ENCODE measurements around the gene PHOSPHO2. TPM values are rescaled to one million over a fixed set of nuclear protein-coding genes. Genes with fewer than 3 reads are reported as not detected.

The PHOSPHO2 gene
- total and polyA plus RNA-seq, 4 donors, result 1.4 to 5.3 (median 3.6) TPM

DNA sequence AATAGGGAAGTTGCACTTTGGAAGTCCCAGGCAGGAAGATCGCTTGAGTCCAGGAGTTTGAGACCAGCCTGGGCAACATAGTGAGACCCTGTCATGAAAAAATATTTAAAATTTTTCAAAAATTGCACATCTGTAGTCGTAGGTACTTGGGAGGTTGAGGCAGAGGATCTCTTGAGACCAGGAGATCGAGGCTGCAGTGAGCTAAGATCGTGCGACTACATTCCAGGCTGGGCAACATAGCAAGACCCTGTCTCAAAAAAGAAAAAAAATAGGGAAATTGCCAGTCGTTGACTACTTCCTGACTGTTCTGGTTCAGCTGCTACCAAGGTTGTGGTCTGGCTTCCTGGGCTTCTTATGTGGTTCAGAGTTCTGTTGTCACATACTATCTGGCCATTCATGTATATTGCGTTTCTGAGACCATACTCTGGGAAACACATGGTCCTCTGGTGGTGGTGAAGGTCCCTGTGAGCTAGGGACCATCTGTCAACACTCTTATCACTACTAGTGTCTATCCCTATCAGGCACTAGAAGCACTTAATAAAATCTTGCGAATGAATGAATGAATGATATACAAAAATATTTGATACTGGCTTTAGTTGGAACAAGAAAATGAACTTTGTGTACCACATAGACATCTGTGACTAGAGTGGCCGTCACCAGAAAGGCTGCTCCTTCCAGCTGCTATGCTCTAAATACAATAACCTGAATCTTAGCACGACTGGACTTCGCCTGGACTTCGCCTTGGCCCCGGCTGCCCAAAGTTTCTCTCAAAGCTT, 38.5 kb downstream of the PHOSPHO2 start:
- TF ChIP-seq SP1 (IDR thresholded peaks at IDR 0.05) (peak; percentile 15), HNF4G (IDR thresholded peaks at IDR 0.05) (no peak), FOXA1 (IDR thresholded peaks at IDR 0.05) (no peak), RXRA (IDR thresholded peaks at IDR 0.05) (no peak), HNF4A (conservative IDR thresholded peaks at IDR 0.05) (peak in 1 of 2 donors; percentile 41)
- TF ChIP-seq, protein P1, sequence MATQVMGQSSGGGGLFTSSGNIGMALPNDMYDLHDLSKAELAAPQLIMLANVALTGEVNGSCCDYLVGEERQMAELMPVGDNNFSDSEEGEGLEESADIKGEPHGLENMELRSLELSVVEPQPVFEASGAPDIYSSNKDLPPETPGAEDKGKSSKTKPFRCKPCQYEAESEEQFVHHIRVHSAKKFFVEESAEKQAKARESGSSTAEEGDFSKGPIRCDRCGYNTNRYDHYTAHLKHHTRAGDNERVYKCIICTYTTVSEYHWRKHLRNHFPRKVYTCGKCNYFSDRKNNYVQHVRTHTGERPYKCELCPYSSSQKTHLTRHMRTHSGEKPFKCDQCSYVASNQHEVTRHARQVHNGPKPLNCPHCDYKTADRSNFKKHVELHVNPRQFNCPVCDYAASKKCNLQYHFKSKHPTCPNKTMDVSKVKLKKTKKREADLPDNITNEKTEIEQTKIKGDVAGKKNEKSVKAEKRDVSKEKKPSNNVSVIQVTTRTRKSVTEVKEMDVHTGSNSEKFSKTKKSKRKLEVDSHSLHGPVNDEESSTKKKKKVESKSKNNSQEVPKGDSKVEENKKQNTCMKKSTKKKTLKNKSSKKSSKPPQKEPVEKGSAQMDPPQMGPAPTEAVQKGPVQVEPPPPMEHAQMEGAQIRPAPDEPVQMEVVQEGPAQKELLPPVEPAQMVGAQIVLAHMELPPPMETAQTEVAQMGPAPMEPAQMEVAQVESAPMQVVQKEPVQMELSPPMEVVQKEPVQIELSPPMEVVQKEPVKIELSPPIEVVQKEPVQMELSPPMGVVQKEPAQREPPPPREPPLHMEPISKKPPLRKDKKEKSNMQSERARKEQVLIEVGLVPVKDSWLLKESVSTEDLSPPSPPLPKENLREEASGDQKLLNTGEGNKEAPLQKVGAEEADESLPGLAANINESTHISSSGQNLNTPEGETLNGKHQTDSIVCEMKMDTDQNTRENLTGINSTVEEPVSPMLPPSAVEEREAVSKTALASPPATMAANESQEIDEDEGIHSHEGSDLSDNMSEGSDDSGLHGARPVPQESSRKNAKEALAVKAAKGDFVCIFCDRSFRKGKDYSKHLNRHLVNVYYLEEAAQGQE (IDR thresholded peaks at IDR 0.05), result no peak
- Histone ChIP-seq H3K27me3 (ENCODE audit: control insufficient read depth in 4 of 4, insufficient read depth in 4 of 4, low read length in 3 of 4) (no peaks in the 10 kb centered on the region), H3K36me3 (ENCODE audit: control insufficient read depth in 4 of 4, insufficient read depth in 3 of 4, low read depth in 1 of 4, low read length in 3 of 4) (no peaks in the 10 kb centered on the region), H3K4me3 (ENCODE audit: low read depth in 1 of 3, low read length in 3 of 3) (peak overlapping the region in 2 of 3 donors; percentile 77 to 96), H3K9ac (ENCODE audit: low read depth in 1 of 2, low read length in 2 of 2) (no peak overlapping the region), H3K9me3 (ENCODE audit: control insufficient read depth in 4 of 4, low read length in 3 of 4) (no peaks in the 10 kb centered on the region), H3K4me1 (ENCODE audit: control insufficient read depth in 4 of 4, insufficient read depth in 4 of 4, low read length in 3 of 4) (peaks cover 0 to 18% (median 6%) of the 10 kb centered on the region in 4 donors), H3K27ac (ENCODE audit: low read depth in 1 of 2, low read length in 2 of 2) (peak overlapping the region; percentile 47 to 62)
- no peak for DNase-seq (ENCODE audit: low spot score)
- WGBS, result 50% methylated on average over 13 of the region's 13 CpGs

DNA sequence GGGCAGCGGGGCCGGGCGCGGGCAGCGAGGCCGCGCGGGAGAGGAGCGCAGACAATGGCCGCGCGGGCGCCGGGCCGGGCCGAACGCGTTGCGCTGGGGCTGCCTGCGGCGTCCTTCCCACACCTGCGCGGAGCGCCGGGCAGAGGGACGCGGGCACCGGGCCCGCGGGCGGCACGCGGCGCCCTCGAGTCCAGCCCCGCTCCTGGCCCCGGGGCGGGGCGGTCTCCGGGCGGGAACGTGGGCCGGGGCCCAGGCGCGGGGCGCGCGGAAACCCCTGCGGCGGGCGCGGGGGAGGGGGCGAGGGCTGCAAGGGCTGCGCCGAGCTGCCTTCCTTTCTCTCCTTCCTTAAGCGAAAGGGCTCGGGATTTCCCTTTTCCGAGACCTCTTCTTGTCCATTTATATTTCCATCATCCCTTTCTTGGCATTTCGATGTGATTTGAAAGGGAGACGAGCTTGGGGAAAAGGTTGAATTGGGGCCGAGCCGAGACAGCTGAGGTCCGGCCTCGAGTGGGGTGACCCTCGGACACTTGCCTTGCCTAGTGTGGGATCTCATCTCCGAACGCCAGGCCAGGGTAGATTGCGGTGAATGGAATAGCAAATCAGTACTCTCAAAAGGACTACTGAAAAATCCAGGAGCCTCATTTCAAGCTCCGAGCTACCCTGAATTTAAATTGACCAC, 40.0 kb downstream of the PHOSPHO2 start:
- Histone ChIP-seq H3K9me3 (ENCODE audit: control insufficient read depth in 4 of 4, low read length in 3 of 4) (no peaks in the 10 kb centered on the region), H3K36me3 (ENCODE audit: control insufficient read depth in 4 of 4, insufficient read depth in 3 of 4, low read depth in 1 of 4, low read length in 3 of 4) (no peaks in the 10 kb centered on the region), H3K4me3 (ENCODE audit: low read depth in 1 of 3, low read length in 3 of 3) (peak overlapping the region; percentile 61 to 96 (median 75)), H3K4me1 (ENCODE audit: control insufficient read depth in 4 of 4, insufficient read depth in 4 of 4, low read length in 3 of 4) (peaks cover 0 to 23% (median 7%) of the 10 kb centered on the region in 4 donors), H3K27ac (ENCODE audit: low read depth in 1 of 2, low read length in 2 of 2) (peak overlapping the region; percentile 55 to 66), H3K9ac (ENCODE audit: low read depth in 1 of 2, low read length in 2 of 2) (peak overlapping the region in 1 of 2 donors; percentile 54), H3K27me3 (ENCODE audit: control insufficient read depth in 4 of 4, insufficient read depth in 4 of 4, low read length in 3 of 4) (no peaks in the 10 kb centered on the region)
- TF ChIP-seq SP1 (IDR thresholded peaks at IDR 0.05), result no peak
- no peak for TF ChIP-seq NR2F2 (IDR thresholded peaks at IDR 0.05)
- no peak for TF ChIP-seq RXRA (IDR thresholded peaks at IDR 0.05)
- TF ChIP-seq EGR1 (IDR thresholded peaks at IDR 0.05; ENCODE audit: low read depth in 2 of 2), result no peak
- no peak for TF ChIP-seq GABPA (IDR thresholded peaks at IDR 0.05 in 1 of 2, conservative IDR thresholded peaks at IDR 0.05 in 1 of 2)
- TF ChIP-seq FOXA2 (IDR thresholded peaks at IDR 0.05), result no peak
- no peak for TF ChIP-seq YY1 (IDR thresholded peaks at IDR 0.05)
- TF ChIP-seq, protein P2, sequence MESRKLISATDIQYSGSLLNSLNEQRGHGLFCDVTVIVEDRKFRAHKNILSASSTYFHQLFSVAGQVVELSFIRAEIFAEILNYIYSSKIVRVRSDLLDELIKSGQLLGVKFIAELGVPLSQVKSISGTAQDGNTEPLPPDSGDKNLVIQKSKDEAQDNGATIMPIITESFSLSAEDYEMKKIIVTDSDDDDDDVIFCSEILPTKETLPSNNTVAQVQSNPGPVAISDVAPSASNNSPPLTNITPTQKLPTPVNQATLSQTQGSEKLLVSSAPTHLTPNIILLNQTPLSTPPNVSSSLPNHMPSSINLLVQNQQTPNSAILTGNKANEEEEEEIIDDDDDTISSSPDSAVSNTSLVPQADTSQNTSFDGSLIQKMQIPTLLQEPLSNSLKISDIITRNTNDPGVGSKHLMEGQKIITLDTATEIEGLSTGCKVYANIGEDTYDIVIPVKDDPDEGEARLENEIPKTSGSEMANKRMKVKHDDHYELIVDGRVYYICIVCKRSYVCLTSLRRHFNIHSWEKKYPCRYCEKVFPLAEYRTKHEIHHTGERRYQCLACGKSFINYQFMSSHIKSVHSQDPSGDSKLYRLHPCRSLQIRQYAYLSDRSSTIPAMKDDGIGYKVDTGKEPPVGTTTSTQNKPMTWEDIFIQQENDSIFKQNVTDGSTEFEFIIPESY (IDR thresholded peaks at IDR 0.05), result no peak
- TF ChIP-seq JUND (IDR thresholded peaks at IDR 0.05), result no peak
- TF ChIP-seq HNF4A (conservative IDR thresholded peaks at IDR 0.05), result no peak
- TF ChIP-seq, protein P3, sequence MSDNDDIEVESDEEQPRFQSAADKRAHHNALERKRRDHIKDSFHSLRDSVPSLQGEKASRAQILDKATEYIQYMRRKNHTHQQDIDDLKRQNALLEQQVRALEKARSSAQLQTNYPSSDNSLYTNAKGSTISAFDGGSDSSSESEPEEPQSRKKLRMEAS (IDR thresholded peaks at IDR 0.05), result no peak
- TF ChIP-seq HNF4G (IDR thresholded peaks at IDR 0.05), result no peak
- TF ChIP-seq, protein P4, sequence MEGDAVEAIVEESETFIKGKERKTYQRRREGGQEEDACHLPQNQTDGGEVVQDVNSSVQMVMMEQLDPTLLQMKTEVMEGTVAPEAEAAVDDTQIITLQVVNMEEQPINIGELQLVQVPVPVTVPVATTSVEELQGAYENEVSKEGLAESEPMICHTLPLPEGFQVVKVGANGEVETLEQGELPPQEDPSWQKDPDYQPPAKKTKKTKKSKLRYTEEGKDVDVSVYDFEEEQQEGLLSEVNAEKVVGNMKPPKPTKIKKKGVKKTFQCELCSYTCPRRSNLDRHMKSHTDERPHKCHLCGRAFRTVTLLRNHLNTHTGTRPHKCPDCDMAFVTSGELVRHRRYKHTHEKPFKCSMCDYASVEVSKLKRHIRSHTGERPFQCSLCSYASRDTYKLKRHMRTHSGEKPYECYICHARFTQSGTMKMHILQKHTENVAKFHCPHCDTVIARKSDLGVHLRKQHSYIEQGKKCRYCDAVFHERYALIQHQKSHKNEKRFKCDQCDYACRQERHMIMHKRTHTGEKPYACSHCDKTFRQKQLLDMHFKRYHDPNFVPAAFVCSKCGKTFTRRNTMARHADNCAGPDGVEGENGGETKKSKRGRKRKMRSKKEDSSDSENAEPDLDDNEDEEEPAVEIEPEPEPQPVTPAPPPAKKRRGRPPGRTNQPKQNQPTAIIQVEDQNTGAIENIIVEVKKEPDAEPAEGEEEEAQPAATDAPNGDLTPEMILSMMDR (IDR thresholded peaks at IDR 0.05; ENCODE audit: low read depth, low read length, missing input control), result no peak
- TF ChIP-seq RAD21 (IDR thresholded peaks at IDR 0.05), result no peak
- TF ChIP-seq, protein P1 (IDR thresholded peaks at IDR 0.05), result no peak
- peak; percentile 44 for DNase-seq (ENCODE audit: low spot score)
- WGBS, result 3% methylated on average over 69 of the region's 69 CpGs
